H1 (cell line): ENCODE results near the gene ADAMTS3. TPM values are rescaled to one million over a fixed set of nuclear protein-coding genes. Genes with fewer than 3 reads are reported as not detected.

Experiments
- GABPA ChIP-seq: IDR thresholded peaks from 2 replicates; pipeline ENCODE4 v1.6.1; 2011; ENCODE audit warnings: mild to moderate bottlenecking, low read length, moderate library complexity, borderline replicate concordance; ENCODE audit not compliant: insufficient read depth
- RAD21 ChIP-seq, 2 experiments: IDR thresholded peaks in 1 of 2; conservative IDR thresholded peaks in 1 of 2; 2 replicates each; pipeline ENCODE4 v1.6.1; 2011; ENCODE audit warnings: low read depth in 2 of 2, low read length in 2 of 2, improper control_type of control experiment in 1 of 2, inconsistent platforms in 1 of 2, mild to moderate bottlenecking in 1 of 2, moderate library complexity in 1 of 2
- SIN3A ChIP-seq, 2 experiments: IDR thresholded peaks in 1 of 2; conservative IDR thresholded peaks in 1 of 2; 2 replicates each; pipeline ENCODE4 v1.6.1; 2011 to 2012; ENCODE audit warnings: low read length in 2 of 2, improper control_type of control experiment in 1 of 2, low read depth in 1 of 2, mild to moderate bottlenecking in 1 of 2
- polyA plus RNA-seq, 7 experiments: library from polyadenylated mRNA; depleted of rRNA in 3 of 7; stranded (reverse) in 5 of 7; unstranded in 2 of 7; fragments of >200 nt in 5 of 7; fragments of 200-250 nt in 2 of 7; gene quantifications; 1 replicate in 5 of 7; 2 replicates in 1 of 7; 4 replicates in 1 of 7; pipeline versions ENCODE4 v1.2.1 to v1.2.3, GENCODE V29; 2011 to 2013; ENCODE audit warnings: missing spikeins in 2 of 7, mixed read lengths in 2 of 7
- total RNA-seq: library from RNA; stranded (reverse); fragmentation: NEBNext Ultra II Directional; extraction: Animal tissue kit (Norgen Biotek cat#: 25700); gene quantifications from 2 replicates; pipeline ENCODE4 v1.2.1, GENCODE V29; 2021

The ADAMTS3 gene
- total and polyA plus RNA-seq, 2 of the 8 experiments (the other 6 are each of a cell fraction or from before 2014, with no cell fraction given), result 1.3 to 3.4 TPM

- TF ChIP-seq GABPA, result no peak
- no peak for TF ChIP-seq SIN3A (conservative IDR thresholded peaks at IDR 0.05 in 1 of 2, IDR thresholded peaks at IDR 0.05 in 1 of 2; ENCODE audit: low read depth in 1 of 2, low read length in 2 of 2)
- TF ChIP-seq RAD21 (IDR thresholded peaks at IDR 0.05 in 1 of 2, conservative IDR thresholded peaks at IDR 0.05 in 1 of 2; ENCODE audit: low read depth in 2 of 2, low read length in 2 of 2), result no peak
These were observed 150.6 kb downstream of the ADAMTS3 start (continued) for GRCh38 chr4:72418458-72418857.
